ENCODE measurements around the gene DNAH14. TPM values are rescaled to one million over a fixed set of nuclear protein-coding genes. Genes with fewer than 3 reads are reported as not detected.

The DNAH14 gene
- polyA plus RNA-seq, 6 donors from 2014 or later = 0.12 to 0.43 TPM; not detected in 4

- no peak for ATAC-seq (ENCODE audit: low read depth in 2 of 2)
- Mint-ChIP-seq H3K4me1 (peaks cover 2 to 11% (median 10%) of the 10 kb centered on the region in 3 donors), H3K4me3 (peak overlapping the region in 2 of 8 donors; percentile 29 to 53), H3K36me3 (peaks cover 28 to 33% of the 10 kb centered on the region in 2 donors), H3K27me3 (no peaks in the 10 kb centered on the region), H3K27ac (peak overlapping the region in 3 of 6 donors; percentile 43 to 79 (median 51)), H3K9me3 (no peaks in the 10 kb centered on the region)
- no peak for DNase-seq
Observed at GRCh38 chr1:225406976-225407725, 477.7 kb downstream of the DNAH14 start.

GRCh38 chr1:225407755-225408154 lies 478.3 kb downstream of the DNAH14 start:
- no peak for ATAC-seq (ENCODE audit: low read depth in 2 of 2)
- H3K9me3 Mint-ChIP-seq = no peaks in the 10 kb centered on the region
- peaks cover 2 to 11% (median 10%) of the 10 kb centered on the region in 3 donors for H3K4me1 Mint-ChIP-seq

GRCh38 chr1:225408249-225408648 lies 478.8 kb downstream of the DNAH14 start:
- Mint-ChIP-seq H3K9me3 (no peaks in the 10 kb centered on the region), H3K4me1 (peaks cover 2 to 11% (median 10%) of the 10 kb centered on the region in 3 donors), H3K27me3 (no peaks in the 10 kb centered on the region), H3K4me3 (no peak overlapping the region), H3K36me3 (peaks cover 28 to 33% of the 10 kb centered on the region in 2 donors), H3K27ac (peak overlapping the region in 2 of 6 donors; percentile 2 to 43)
- ATAC-seq (ENCODE audit: low read depth in 2 of 2) (no peak), DNase-seq (no peak)

More at GRCh38 chr1:225407755-225408154, 478.3 kb downstream of the DNAH14 start:
- H3K36me3 Mint-ChIP-seq = peaks cover 28 to 33% of the 10 kb centered on the region in 2 donors
- no peak for DNase-seq
- H3K27me3 Mint-ChIP-seq = no peaks in the 10 kb centered on the region
- peak overlapping the region in 2 of 6 donors; percentile 2 to 43 for H3K27ac Mint-ChIP-seq
- H3K4me3 Mint-ChIP-seq = no peak overlapping the region

GRCh38 chr1:225409051-225409450 lies 479.6 kb downstream of the DNAH14 start:
- ATAC-seq (ENCODE audit: low read depth in 2 of 2) (no peak), DNase-seq (no peak)
- no peaks in the 10 kb centered on the region for H3K27me3 Mint-ChIP-seq
- peaks cover 8 to 15% (median 14%) of the 10 kb centered on the region in 3 donors for H3K4me1 Mint-ChIP-seq
- H3K27ac Mint-ChIP-seq = no peak overlapping the region
- no peaks in the 10 kb centered on the region for H3K9me3 Mint-ChIP-seq
- H3K4me3 Mint-ChIP-seq = no peak overlapping the region
- peaks cover 22 to 28% of the 10 kb centered on the region in 2 donors for H3K36me3 Mint-ChIP-seq

- Mint-ChIP-seq H3K9me3 (no peaks in the 10 kb centered on the region), H3K27me3 (no peaks in the 10 kb centered on the region), H3K4me1 (peaks cover 17 to 23% (median 23%) of the 10 kb centered on the region in 3 donors), H3K27ac (peak overlapping the region in 2 of 6 donors; percentile 34 to 81), H3K36me3 (peaks cover 24 to 36% of the 10 kb centered on the region in 2 donors), H3K4me3 (no peak overlapping the region)
- no peak for DNase-seq
- ATAC-seq (ENCODE audit: low read depth in 2 of 2) = no peak
Observed at GRCh38 chr1:225410036-225410435, 480.6 kb downstream of the DNAH14 start.

- H3K36me3 Mint-ChIP-seq = peaks cover 24 to 29% of the 10 kb centered on the region in 2 donors
Observed at GRCh38 chr1:225412321-225412720, 482.8 kb downstream of the DNAH14 start.

GRCh38 chr1:225412803-225413351 lies 483.4 kb downstream of the DNAH14 start:
- Mint-ChIP-seq H3K27ac (no peak overlapping the region), H3K27me3 (no peaks in the 10 kb centered on the region), H3K4me3 (no peak overlapping the region), H3K9me3 (no peaks in the 10 kb centered on the region), H3K4me1 (peaks cover 15 to 23% (median 18%) of the 10 kb centered on the region in 3 donors), H3K36me3 (peaks cover 27 to 31% of the 10 kb centered on the region in 2 donors)
- DNase-seq = no peak
- no peak for ATAC-seq (ENCODE audit: low read depth in 2 of 2)

More at GRCh38 chr1:225412321-225412720, 482.8 kb downstream of the DNAH14 start:
- DNase-seq = no peak
- H3K4me3 Mint-ChIP-seq = no peak overlapping the region
- no peaks in the 10 kb centered on the region for H3K9me3 Mint-ChIP-seq
- ATAC-seq (ENCODE audit: low read depth in 2 of 2) = no peak
- H3K27ac Mint-ChIP-seq = no peak overlapping the region
- peaks cover 15 to 23% (median 18%) of the 10 kb centered on the region in 3 donors for H3K4me1 Mint-ChIP-seq
- H3K27me3 Mint-ChIP-seq = no peaks in the 10 kb centered on the region

GRCh38 chr1:225413708-225414375 lies 484.4 kb downstream of the DNAH14 start:
- DNase-seq = peak; percentile 33
- peak; percentile 75 to 87 for ATAC-seq (ENCODE audit: low read depth in 2 of 2)
- Mint-ChIP-seq H3K27me3 (no peaks in the 10 kb centered on the region), H3K4me1 (peaks cover 14 to 29% (median 21%) of the 10 kb centered on the region in 3 donors), H3K27ac (peak overlapping the region in 5 of 6 donors; percentile 37 to 89 (median 76)), H3K4me3 (no peak overlapping the region), H3K36me3 (peaks cover 31 to 40% of the 10 kb centered on the region in 2 donors), H3K9me3 (no peaks in the 10 kb centered on the region)

- no peak for ATAC-seq (ENCODE audit: low read depth in 2 of 2)
- Mint-ChIP-seq H3K4me1 (peaks cover 17 to 27% (median 22%) of the 10 kb centered on the region in 3 donors), H3K9me3 (no peaks in the 10 kb centered on the region), H3K36me3 (peaks cover 25 to 39% of the 10 kb centered on the region in 2 donors), H3K27me3 (no peaks in the 10 kb centered on the region), H3K27ac (peak overlapping the region in 4 of 6 donors; percentile 11 to 81 (median 44)), H3K4me3 (no peak overlapping the region)
- DNase-seq = no peak
Observed at GRCh38 chr1:225415307-225415706, 485.8 kb downstream of the DNAH14 start.

- ATAC-seq (ENCODE audit: low read depth in 2 of 2) (no peak), DNase-seq (no peak)
- no peaks in the 10 kb centered on the region for H3K27me3 Mint-ChIP-seq
- H3K4me1 Mint-ChIP-seq = peaks cover 17 to 24% (median 23%) of the 10 kb centered on the region in 3 donors
- no peak overlapping the region for H3K4me3 Mint-ChIP-seq
- peaks cover 22 to 34% of the 10 kb centered on the region in 2 donors for H3K36me3 Mint-ChIP-seq
- H3K9me3 Mint-ChIP-seq = no peaks in the 10 kb centered on the region
- no peak overlapping the region for H3K27ac Mint-ChIP-seq
Observed at GRCh38 chr1:225415967-225416745, 486.7 kb downstream of the DNAH14 start.

GRCh38 chr1:225418059-225418458 lies 488.6 kb downstream of the DNAH14 start:
- no peak overlapping the region for H3K4me3 Mint-ChIP-seq
- no peaks in the 10 kb centered on the region for H3K9me3 Mint-ChIP-seq
- ATAC-seq (ENCODE audit: low read depth in 2 of 2) (no peak), DNase-seq (no peak)
- peaks cover 29 to 34% of the 10 kb centered on the region in 2 donors for H3K36me3 Mint-ChIP-seq
- H3K4me1 Mint-ChIP-seq = peaks cover 28 to 37% (median 37%) of the 10 kb centered on the region in 3 donors
- H3K27me3 Mint-ChIP-seq = no peaks in the 10 kb centered on the region
- H3K27ac Mint-ChIP-seq = no peak overlapping the region

- peaks cover 31 to 42% (median 41%) of the 10 kb centered on the region in 3 donors for H3K4me1 Mint-ChIP-seq
- no peaks in the 10 kb centered on the region for H3K27me3 Mint-ChIP-seq
- H3K4me3 Mint-ChIP-seq = no peak overlapping the region
- H3K36me3 Mint-ChIP-seq = peaks cover 29 to 34% of the 10 kb centered on the region in 2 donors
- ATAC-seq (ENCODE audit: low read depth in 2 of 2) (no peak), DNase-seq (no peak)
- no peaks in the 10 kb centered on the region for H3K9me3 Mint-ChIP-seq
- peak overlapping the region in 2 of 6 donors; percentile 12 to 30 for H3K27ac Mint-ChIP-seq
Observed at GRCh38 chr1:225418598-225418997, 489.1 kb downstream of the DNAH14 start.

All from naive B cell (primary cell).